GM18873 (cell line): ENCODE results near the gene ANKRD20A1.
"Not testable (repeated sequence)": the region's sequence is repeated elsewhere in the genome, so short reads cannot be mapped to it uniquely, and the experiment has no call there.

ENCODE experiments used
- ATAC-seq: cut with Tn5 transposase; IDR thresholded peaks from one replicate; pipeline ENCODE4 v1.9.1; 2021; ENCODE audit warnings: mild to moderate bottlenecking, moderate library complexity, moderate number of reproducible peaks; ENCODE audit not compliant: unreplicated experiment, low FRiP score

Gene ANKRD20A1

DNA sequence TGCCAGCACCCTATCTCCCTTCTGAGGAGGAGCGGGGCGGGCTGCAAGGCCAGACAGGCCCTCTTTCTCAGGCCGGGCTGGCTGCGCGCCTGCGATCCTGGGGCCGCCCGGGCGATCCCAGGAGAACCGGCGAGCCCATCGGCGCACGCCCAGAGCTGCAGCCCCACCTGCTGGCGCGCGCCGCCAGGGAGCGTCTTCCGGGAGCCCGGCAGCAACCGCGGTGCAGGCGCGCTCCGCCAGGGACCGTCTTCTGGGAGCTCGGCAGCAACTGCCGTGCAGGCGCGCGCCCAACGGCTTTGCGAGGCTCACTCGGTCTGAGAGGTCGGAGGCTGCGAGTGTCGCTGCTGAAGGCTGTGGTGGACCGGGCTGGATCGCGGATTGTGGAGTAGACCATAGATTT is at the start of gene ANKRD20A1:
TSS of gene ANKRD20A1 (plus strand) at position 61 of the 400 bp plus-strand sequence. CDS start 496 bp downstream, outside the sequence.
- not testable (repeated sequence) for ATAC-seq

DNA sequence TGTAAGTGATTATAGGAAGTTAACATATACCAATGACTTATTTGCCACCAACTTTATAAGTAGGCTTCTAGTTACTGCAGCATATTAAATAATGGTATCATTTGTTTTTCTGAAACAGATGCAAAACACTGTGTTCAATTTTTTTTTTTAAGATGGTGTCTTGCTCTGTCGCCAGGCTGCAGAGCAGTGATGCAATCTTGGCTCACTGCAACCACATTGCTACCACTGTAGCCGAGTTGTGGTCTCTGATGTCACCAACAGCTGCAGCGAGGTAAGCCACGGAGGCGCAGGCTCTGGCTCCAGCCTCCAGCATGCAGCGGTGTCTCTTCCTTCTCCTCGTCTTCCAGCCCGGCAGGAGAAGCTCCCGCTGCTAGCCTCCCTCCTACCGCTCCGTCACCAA is 26.6 kb upstream of the ANKRD20A1 start:
- ATAC-seq = not testable (repeated sequence)
